Measurements from ENCODE around the gene CP.
"Not testable (repeated sequence)": the region's sequence is repeated elsewhere in the genome, so short reads cannot be mapped to it uniquely, and the experiment has no call there.

CP gene

DNA sequence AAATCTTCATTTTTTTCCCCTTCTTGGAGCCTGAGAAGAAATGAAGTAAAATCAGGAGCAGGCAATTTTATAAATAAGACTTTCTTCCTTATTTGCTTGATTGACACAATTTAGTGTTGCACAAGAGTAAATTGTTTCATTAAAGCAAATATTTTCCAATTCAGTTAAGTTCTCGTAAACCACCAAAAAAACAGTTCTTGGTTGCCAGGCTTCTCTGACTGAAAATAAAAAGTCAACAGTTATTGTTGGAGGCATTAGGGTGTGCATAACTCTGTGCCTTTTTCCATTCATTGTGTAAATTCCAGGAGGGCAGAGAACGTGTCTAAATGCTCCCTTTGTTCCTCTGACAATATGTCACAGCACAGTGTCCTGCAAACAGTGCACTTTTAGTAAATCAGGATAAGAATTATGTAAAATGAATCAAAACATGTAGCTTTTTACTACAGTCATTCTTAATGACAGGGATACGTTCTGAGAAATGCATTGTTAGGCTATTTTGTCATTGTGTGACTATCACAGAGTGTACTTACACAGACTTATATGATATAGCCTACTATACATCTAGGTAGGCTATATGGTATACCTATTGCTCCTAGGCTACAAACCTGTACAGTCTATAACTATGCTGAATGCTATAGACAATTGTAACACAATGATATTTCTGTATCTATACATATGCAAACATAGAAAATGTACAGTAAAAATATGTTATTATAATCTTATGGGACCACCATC is at the start of gene CP:
CP (minus strand) TSS at position 47 of the 735 bp plus-strand sequence; CDS start at position 10, 37 bp downstream.
- DNase-seq (ENCODE audit: low read depth in 2 of 2): no peak

DNA sequence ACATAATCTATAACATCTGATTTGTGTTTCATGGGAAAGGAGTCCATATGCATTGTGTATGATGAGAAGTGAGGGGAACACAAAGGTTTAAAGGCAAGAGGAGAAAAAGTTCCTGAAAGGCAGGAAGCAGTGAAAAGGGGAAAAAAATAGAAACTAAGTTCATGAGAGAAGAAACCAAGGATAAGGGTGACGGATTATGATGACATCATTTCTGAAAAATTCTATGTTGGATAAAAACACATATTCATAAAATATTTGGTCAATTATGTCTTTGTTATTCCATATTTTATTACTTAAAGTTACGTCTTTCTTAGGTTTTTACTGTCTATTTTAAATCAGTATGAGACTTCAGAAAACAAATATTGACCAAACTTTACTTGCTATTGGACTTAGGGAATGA is 48.6 kb upstream of the CP start:
- no peak for DNase-seq (ENCODE audit: low read depth in 2 of 2)

DNA sequence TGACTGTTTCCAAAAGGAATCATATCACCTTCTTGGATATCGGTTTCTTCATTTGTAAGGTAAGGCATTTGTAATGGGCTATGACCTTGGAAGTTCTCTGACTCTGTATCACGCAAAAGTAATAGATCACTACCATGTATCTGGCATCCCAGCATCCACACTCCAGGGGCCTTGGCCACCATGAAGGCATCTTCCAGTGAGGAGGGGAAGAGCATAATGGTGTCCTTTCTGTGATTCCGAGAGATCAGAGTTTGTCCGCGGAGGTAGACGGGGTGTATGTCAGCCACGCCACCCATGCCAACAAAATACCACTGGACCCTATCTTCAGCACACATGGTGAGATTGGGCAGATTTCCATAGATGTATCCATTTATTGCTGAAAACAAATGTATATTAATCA is 48.1 kb upstream of the CP start:
- no peak for DNase-seq (ENCODE audit: low read depth in 2 of 2)

DNA sequence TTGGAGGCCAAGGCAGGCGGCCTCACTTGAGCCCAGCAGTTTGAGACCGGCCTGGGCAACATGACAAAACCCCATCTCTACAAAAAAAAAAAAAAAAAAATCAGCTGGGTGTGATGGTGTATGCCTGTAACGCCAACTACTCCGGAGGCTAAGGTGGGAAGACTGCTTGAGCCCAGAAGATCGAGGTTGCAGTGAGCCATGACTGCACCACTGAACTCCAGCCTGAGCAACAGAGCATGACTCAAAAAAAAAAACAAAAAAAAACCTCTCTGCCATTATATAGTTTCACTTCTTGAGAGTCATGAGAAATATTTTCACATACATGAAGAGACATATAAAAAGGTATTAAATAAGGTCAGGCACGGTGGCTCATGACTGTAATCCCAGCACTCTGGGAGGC is 45.9 kb upstream of the CP start:
- no peak for DNase-seq (ENCODE audit: low read depth in 2 of 2)

DNA sequence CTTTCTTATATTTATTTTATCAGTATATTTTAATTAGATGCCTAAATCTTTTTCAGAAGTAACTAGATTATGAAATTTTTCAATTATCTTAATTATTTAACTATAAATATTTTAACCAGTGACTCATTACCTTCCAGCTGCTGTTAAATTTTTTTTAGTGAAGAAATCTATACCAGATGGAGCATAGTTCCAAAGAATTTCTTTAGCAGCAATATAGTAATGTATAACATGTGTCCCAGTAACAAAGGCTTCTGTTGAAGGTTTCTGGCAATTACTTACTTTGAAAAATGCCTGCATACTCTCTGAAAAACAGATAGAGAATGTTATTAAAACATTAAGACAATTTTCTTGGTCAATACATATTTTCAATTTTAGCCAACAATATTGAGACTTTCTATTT is 45.1 kb upstream of the CP start:
- DNase-seq (ENCODE audit: low read depth in 2 of 2): no peak

DNA sequence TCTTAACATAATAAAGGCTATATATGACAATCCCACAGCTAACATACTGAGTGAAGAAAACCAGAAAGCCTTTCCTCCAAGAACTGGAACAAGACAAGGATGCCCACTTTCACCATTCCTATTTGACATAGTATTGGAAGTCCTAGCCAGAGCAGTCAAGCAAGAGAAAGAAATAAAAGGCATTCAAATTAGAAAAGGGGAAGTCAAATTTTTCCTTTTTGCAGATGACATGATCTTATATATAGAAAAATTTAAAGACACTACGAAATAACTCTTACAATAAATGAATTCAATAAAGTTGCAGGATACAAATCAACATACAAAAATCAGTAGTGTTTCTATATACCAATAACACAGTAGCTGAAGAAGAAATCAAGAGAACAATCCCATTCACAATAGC is 42.2 kb upstream of the CP start:
- no peak for DNase-seq (ENCODE audit: low read depth in 2 of 2)

DNA sequence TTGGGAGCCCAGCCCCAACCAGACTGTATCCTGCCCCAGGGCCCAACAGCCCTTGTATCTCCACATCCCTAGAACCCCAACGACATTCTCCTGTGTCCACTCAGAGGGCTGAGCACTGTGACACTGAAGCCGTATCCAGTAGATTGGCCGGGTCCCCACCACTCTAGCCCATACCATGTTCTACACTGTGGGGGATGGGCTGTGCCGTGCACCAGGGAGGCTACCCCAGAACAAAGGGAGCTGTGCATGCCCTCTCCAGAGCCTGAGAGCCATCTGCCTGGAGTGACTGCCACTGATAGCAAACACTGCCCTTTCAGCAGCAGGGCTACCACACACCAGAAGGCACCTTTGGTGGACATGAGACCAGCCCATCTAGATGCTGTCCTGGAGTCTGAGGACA is 37.1 kb upstream of the CP start:
- DNase-seq (ENCODE audit: low read depth in 2 of 2): no peak

DNA sequence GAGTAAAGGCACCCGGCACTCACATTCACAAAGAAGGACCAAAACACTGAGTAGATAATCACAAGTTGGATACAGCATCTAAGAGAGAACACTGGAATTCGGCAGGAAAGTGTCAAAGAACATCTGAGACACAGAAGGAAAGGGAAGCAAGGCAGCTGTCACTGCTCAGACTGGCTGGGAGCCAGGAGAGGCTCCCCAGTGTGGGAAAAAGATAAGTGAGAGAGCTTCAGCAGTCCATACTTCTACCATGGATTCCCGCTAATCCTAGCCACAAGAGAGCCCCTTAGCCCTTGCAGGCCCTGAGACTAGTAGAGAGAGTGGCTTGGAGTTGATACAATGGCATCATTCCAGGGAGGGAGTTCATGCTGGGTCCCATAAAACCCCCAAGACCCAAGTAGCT is 36.7 kb upstream of the CP start:
- no peak for DNase-seq (ENCODE audit: low read depth in 2 of 2)

DNA sequence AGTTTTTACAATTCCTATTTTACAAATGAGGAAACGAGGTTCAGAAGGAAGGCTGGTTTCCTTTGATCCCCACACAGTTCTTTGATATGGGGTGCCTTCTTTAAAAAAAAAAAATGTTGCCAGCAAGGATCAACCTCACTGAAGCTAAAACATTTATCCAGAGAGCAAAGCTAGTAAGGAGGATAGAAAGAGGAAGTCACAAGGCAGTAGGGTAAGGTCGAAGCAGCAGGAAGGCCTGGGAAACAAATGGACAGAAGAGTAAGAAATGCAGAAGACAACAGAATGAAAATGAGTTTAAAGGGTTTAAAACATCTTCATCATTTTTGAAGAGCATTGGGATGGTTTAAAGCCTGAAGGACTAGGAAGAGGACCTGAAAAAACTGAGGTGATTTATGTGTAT is 30.6 kb upstream of the CP start:
- no peak for DNase-seq (ENCODE audit: low read depth in 2 of 2)

DNA sequence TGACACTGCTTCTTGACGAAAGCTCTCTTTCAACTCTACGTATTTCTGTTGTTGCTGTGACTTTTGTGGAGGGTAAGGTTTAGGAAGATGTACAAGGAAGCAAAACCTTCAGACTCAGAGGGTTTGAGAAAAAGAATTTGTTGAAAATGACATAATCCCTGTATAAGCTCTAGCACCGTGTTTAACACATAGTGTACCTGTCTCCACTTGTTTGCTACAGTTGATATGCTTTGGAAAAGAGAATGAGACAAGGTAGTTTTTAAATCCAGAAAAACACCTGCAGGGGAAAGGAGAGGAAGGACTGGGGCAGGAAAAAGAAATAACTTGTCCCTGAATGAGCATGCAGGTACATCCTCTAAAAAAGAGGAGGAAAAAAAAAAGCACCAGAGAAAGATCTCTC is 29.6 kb upstream of the CP start:
- DNase-seq (ENCODE audit: low read depth in 2 of 2): no peak

DNA sequence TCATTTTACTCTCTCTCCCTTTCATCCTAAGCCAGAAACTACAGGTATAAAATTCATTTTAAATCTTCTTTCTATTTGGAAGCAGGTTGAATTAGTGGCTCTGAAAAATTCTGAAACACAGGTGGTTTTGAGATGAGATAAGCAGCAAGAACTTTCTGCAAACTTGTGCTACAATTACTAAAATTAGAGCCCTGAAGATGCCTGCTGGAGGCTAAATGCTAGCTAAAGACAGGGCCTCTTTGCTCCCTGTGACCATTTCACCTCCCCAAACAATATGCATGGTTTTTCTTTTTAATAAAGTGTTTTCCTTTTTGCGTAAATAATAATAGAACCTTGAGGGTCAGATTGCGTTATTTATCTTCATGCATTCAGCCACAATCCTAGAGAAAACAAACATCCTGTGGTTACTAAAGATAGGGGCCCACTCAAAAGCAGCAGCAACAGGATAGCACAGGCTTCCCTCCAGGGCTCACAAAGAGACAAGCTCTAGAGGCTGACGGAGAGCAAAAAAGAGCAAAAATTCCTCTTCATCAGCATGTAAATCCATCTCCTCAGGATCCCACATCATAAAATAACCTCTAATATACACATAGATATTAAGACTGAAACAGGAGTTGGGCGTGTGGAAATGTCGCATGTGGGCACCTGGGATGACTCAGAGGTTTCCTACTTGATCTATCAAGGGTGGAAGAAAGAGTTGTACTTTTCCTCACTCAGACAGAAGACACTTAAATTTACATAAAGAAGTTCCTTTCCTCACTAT is 26.5 kb upstream of the CP start:
- no peak for DNase-seq (ENCODE audit: low read depth in 2 of 2)

DNA sequence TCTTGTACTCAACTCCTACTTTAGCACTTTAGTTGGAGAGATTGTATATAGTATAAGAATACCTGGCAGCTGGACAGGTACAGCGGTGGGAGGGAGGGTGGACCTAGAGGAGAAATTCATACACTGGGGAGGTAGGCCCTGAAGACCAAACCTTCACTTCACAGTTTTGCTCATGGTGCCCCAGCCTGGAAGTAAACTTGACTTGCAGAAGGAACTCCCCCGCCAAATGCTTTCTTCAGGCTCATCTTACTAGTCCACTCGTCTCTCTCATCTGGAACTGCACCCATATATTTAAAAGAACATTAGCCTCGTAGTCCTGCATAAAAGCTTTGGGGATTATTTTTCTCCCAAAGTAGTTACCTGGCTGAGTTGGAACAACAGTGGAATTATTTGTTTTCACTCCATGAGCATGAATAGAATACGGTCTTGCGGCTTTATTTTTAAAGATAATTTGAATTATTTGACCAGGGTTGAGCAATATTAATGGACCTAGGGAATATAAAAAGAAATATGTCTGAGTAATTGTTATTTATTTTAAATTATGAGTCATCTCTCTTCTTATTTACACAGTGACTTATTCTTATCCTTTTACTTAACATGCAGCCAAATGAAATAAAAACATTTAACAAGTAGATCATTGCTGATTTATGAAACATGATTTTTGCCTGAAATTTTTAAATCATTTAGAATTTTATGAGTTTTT is 25.5 kb upstream of the CP start:
- no peak for DNase-seq (ENCODE audit: low read depth in 2 of 2)

DNA sequence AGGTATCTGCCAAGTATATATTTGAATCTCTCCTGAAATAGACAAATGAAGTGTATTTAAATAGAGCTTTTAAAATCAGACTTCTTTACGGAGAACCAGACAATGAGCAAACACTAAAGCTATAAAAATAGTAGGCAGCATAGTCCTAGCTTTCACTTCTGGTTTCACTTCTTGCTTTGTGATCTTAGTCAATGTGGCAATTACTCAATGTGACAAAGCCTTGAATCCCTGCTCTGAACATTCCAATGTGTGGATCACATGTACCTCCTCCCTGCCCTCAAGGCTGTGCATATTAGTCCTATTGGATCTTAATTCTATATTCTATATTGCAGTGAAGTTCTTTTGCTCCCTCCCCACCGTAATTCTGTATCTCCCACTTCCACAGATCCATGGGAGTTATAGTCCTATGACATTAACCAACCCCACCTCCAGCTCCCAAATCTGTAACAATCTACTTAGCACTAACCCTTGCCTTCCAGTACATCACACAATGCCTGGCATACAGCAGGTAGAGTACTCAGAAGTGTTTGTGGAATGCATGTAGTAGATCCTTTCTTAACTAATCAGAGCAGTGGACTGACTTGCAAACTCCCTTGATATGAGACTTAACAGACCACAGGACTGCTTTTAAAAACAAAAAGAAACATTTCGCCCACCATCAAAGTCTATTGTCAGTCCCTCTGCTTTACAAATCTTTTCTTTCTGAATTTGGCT is 24.3 kb upstream of the CP start:
- no peak for DNase-seq (ENCODE audit: low read depth in 2 of 2)

DNA sequence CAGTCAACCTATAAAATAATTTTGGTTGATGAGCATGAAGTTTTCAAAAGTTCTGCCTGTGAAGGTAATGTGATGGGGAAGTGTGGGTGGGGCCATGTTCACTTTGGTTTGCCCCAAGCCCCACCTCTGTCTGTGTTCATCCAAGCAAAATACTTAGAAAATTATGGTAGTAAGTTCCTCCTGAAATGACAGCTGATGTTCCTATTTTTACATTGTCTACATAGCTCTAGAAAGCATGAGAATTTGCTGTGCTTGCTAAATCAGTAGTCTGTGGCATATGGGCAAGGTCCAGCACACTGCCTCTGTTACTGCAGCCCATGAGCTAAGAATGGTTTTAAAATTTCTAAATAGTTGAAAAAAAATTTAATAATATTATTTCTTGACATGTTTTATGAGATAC is 21.9 kb upstream of the CP start:
- no peak for DNase-seq (ENCODE audit: low read depth in 2 of 2)

DNA sequence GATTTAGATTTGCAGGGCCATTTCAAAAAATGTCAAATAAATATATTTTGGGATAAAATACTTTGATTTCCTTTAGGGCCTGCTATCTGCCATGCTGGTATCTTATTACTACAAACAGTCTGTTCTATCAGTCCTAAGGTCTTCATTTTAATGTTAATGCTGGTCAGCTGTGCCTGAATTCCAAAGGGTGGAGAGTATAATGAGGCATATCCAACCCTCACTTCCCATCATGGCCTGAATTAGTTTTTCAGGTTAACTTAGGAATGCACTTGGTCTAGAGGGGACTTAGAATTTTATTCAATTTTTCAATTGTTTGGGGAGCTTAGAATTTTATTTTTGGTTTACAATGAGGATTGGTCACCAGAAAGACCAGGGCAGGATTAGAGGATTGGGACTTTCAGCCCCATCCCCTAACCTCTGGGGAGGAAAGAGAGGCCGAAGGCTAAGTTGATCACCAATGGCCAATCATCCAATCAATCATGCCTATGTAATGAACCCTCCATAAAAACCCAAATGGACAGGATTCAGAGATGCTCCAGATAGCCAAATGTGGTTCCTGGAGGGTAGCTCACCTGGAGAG is 17.8 kb upstream of the CP start:
- DNase-seq (ENCODE audit: low read depth in 2 of 2): no peak

DNA sequence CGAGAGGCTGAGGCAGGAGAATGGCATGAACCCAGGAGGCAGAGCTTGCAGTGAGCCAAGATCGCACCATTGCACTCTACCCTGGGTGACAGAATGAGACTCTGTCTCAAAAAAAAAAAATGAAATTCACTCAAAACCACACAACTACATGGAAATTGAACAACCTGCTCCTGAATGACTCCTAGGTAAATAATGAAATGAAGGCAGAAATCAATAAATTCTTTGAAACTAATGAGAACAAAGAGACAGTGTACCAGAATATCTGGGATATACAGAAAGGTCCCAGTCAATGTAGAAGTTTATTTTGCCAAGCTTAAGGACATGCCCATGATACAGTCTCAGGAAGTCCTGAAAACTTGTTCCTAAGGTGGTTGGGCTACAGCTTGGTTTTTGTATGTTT is 16.6 kb upstream of the CP start:
- DNase-seq (ENCODE audit: low read depth in 2 of 2): not testable (repeated sequence)

DNA sequence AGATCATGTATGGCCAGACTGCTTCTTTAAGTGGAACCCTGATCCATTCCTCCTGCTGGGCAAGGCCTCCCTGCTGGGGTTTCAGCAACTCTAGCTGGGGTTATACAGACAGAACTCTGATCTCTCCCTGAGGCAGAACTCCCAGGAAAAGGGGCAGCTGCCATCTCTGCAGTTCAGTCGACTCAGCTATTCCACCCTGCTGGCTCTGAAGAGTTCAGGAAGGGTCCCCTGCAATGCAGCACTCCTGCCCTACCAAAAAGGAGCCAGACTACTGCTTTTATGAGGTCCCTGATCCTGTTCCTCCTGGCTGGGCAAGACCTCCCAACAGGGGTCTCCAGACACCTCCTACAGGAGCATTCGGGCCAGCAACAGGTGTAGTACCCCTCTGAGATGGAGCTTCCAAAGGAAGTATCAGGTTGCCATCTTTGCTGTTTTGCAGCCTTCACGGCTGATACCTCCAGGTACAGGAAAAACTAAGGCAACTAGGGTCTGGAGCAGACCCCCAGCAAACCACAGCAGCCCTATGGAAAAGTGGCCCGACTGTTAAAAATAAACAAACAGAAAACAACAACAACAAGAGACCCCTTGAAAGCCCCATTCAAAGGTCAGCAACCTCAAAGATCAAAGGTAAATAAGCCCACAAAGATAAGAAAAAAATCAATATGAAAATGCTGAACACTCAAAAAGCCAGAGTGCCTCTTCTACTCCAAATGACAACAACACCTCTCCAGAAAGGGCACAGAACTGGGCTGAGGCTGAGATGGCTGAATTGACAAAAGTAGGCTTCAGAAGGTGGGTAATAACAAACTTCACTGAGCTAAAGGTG is 14.2 kb upstream of the CP start:
- no peak for DNase-seq (ENCODE audit: low read depth in 2 of 2)

DNA sequence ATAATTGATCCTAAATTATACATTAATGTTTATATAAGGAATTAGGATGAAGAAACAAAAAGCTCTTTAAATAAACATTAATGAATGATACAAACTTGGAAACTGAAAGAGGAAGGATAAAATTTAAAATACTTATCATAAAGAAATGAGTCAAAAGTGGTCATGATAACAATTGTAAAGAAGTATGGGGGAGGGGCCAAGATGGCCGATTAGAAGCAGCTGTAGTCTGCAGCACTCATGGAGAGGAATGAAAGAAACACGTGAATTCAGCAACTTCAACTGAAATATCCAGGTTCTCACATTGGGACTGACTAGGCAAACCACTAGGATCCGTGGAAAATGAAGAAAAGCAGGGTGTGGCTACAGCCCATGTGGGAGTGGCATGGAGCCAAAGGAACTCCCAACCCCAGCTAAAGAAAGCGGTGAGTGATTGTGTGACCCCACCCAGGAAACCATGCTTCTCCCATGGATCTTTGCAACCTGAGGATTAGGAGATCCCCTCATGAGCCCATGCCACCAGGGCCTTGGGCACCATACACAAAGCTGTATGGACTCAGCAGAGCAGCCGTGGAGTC is 13.1 kb upstream of the CP start:
- no peak for DNase-seq (ENCODE audit: low read depth in 2 of 2)

DNA sequence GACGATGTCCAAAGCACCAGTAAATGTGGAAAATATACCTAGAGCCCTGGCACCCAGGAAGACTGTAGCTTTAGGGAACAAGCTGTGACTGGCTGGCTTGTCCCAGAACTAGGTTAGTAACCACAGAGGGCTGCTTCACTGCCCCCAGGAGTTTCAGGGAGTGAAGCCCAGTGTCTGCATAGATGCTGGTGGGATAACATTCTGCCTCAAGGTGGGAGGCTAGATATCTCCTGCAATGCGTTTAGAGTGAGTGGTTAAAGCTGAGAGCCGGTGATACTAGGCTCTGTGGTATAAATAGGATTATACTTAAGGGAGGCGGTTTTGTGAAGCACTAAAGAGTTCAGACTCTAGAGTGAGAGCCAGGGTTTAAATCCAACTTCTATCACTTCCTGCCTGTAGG is 11.7 kb upstream of the CP start:
- no peak for DNase-seq (ENCODE audit: low read depth in 2 of 2)

DNA sequence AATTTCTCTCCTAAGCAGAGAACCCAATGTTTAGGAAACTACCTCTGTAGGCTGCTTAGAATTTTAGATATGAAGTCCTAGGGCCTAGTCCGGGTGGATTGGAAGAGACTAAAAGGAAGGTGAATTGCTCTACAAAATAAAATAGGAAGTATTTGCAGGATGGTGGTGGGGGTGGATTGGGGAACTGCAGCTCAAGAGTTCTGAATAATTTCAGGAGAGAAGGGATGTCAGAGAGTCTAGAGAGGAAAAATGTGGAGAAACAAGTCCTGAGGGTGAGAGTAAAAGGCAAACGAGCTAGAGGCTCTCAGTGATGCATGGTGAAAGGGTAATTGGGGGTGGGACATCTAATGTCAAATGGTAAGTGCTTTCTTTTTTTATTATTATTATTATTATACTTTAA is 10.2 kb upstream of the CP start:
- no peak for DNase-seq (ENCODE audit: low read depth in 2 of 2)
